Muscle layer of colon (tissue), 2 donors: ENCODE measurements around the gene PDSS2.
"Not testable (repeated sequence)": the region's sequence is repeated elsewhere in the genome, so short reads cannot be mapped to it uniquely, and the experiment has no call there.

ENCODE experiments used
- H3K27ac ChIP-seq: one replicate; pipeline ENCODE4 v1.7.0; 2013; ENCODE audit warnings: low read depth, mild to moderate bottlenecking, low read length, moderate library complexity
- H3K27me3 ChIP-seq, 2 donors: one replicate each; pipeline ENCODE4 v1.7.0; 2013; ENCODE audit warnings: low read length in 2 of 2, mild to moderate bottlenecking in 2 of 2; ENCODE audit not compliant: insufficient read depth in 2 of 2, control insufficient read depth in 1 of 2
- H3K36me3 ChIP-seq: one replicate; pipeline ENCODE4 v1.7.0; 2013; ENCODE audit warnings: mild to moderate bottlenecking, low read length; ENCODE audit not compliant: insufficient read depth
- H3K4me1 ChIP-seq: one replicate; pipeline ENCODE4 v1.7.0; 2013; ENCODE audit warnings: mild to moderate bottlenecking, low read length; ENCODE audit not compliant: insufficient read depth
- H3K4me3 ChIP-seq, 2 donors: one replicate each; pipeline ENCODE4 v1.7.0; 2013; ENCODE audit warnings: low read length in 2 of 2, low read depth in 1 of 2, mild to moderate bottlenecking in 1 of 2, moderate library complexity in 1 of 2
- H3K9ac ChIP-seq: one replicate; pipeline ENCODE4 v1.7.0; 2013; ENCODE audit warnings: low read length
- H3K9me3 ChIP-seq: one replicate; pipeline ENCODE4 v1.7.0; 2013; ENCODE audit warnings: mild to moderate bottlenecking, low read length
- donor health status: abdominal sarcoma.
- donor health status: Adenocarcinoma of cecum.

PDSS2 gene

DNA sequence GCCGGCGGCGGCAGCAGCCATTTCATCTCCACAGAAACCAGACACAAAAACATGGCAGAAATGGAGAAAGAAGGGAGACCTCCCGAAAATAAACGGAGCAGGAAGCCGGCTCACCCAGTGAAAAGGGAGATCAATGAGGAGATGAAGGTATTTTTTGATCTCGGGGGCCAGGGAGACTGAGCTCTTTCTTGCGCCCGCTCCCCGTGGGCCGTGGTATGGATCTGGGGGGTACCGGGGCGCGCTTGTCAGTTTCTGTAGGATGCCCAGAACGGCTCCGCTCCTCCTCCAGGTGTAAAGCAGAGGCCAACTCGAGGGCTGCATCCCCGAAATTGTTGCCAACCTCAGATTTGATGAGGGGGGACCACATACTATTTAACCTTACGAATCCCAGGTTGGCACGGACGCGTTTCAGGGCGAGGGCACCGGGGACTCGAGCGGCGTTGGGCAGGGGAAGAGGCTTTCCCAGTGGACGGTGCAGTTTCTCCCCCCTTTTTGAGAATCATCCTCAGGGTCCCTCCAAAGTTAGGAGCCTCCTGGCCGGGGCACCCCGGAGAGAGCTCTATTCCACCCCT is 31.3 kb upstream of the PDSS2 start:
- no peaks in the 10 kb centered on the region for H3K36me3 ChIP-seq
- peak overlapping the region; percentile 95 for H3K27ac ChIP-seq
- H3K9me3 ChIP-seq, result no peaks in the 10 kb centered on the region
- H3K4me3 ChIP-seq, result peak overlapping the region; percentile 85 to 91
- H3K27me3 ChIP-seq, result peaks cover 0 to 5% of the 10 kb centered on the region in 2 donors
- peaks cover 33% of the 10 kb centered on the region for H3K4me1 ChIP-seq
- peak overlapping the region; percentile 65 for H3K9ac ChIP-seq

DNA sequence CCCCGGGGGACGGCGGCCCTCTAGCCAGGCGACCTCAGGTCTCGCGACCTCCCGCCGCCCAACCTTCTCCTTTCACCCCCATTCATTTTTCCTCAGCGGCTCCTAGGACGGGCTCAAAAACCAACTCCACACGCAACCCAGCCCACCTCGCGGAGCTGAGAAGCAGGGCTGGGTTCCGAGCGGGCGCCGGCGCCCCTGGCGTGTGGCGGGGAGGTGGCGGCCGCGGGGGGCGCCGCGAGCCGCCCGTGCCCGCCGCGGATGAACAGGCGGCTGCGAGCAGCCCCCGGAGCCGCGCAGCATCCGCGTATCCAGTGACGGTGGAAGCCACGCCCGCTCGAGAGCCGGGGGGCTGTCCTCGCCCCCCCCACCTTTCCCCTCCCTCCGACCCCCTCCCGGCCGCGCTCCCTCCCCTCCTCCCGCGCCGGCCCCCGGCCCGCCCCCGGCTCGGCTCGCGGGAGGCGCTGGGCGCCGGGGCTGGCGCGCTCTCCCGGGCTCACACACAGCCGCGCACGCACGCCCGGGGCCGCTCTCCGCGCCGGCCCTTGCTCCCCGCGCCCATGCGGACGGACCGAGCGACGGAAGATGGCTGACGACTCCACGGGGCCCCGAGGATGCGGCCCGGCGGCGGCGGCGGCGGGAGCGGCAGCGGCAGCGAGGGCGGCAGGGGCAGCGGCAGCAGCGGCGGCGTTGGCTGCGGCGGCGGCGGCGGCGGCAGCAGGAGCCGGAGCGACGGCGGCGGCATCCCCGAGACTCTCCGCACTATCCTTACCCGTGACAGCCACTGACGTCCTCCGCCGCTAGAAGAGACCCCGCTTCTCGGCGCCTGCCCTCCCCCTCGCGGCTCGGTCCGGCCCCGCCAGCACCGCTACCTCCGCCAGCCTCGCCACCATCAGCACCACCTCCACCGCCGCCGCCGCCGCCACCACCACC is 30.5 kb upstream of the PDSS2 start, which contains the start of gene SOBP:
Gene SOBP (plus strand): TSS at position 482 of the 930 bp plus-strand sequence. CDS start 500 bp downstream, outside the sequence.
- H3K27ac ChIP-seq, result peak within 1 kb of the TSS; percentile 95
- H3K9me3 ChIP-seq, result no peaks in the 10 kb centered on the region
- H3K4me3 ChIP-seq, result peak within 1 kb of the TSS; percentile 85 to 91
- H3K4me1 ChIP-seq, result peaks cover 27% of the 10 kb centered on the region
- H3K9ac ChIP-seq, result peak within 1 kb of the TSS; percentile 65
- peaks cover 0 to 5% of the 10 kb centered on the region in 2 donors for H3K27me3 ChIP-seq
- H3K36me3 ChIP-seq, result no peaks in the 10 kb centered on the region

DNA sequence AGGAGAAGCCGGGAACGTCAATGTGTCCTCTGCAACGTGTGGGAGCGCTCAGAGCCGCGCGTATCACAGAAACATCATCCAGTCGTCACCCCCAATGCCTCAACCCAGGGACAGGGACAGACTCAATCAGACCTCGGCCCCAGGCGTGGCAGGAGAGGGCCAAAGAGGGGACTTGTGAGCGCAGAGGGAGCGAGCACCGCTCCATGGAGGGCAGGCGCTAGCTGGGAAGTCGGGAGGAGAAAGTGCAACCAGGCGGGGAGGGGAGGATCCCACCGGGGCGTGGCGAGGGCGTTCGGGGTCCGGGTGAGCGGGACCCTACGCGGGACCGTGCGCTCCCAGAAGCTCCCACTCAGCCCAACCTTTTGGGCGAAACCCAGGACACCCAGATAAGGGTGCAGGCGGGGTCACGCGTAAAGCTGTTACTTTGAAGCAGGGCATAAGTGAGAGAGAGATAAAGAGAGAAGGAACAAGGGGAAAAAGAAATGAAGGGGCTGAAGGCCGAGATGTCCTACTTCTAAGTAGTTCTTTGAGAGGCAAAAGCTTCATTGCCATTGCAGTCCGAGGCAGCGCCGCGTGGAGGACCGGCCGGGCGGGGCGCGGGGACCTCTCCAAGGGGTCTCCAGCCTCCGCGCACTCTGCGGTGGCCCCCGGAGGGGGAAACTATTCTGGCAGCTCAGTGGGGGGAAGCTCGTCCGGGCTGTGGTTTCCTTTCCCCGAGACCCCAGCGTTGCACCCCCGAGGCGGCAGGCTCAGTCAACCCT is 29.7 kb upstream of the PDSS2 start:
- peak overlapping the region; percentile 68 for H3K4me3 ChIP-seq
- no peaks in the 10 kb centered on the region for H3K36me3 ChIP-seq
- no peaks in the 10 kb centered on the region for H3K9me3 ChIP-seq
- H3K27me3 ChIP-seq, result peaks cover 0 to 5% of the 10 kb centered on the region in 2 donors
- peak overlapping the region; percentile 9 for H3K9ac ChIP-seq
- H3K27ac ChIP-seq, result peak overlapping the region; percentile 78
- peaks cover 18% of the 10 kb centered on the region for H3K4me1 ChIP-seq

DNA sequence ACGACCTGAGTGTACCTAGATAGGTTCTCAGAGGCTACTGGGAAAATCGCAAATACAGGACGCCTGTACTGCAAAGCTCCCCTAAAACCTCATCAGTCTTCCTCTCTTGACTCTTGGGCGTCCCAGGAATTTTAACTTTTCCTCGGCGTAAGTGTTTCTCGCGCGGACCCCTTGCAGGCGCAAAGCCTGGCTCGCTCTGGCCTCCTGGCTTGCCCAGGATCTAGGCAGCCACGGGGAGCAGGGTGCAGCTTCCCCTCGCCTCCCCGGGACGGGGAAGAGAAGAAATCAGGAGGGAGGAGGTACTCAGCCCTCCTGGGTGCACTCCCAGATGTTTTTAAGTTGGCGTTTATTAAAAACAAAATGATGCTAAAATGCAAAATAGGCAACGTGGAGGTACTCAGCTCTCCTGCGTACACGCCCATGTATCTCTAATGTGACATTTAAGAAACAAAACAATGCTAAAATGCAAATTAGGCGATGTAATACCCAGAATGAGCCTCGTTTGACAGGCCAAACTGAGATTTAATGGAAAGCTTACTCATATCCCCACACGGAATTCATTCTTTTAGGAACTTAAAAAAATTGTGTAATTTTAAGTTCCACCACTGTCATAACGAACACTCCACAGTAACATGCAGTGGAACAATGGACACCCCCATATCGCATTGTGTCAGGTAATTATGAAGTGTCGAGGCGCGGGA is 29.0 kb upstream of the PDSS2 start:
- H3K9ac ChIP-seq, result peak overlapping the region; percentile 9
- H3K36me3 ChIP-seq, result no peaks in the 10 kb centered on the region
- no peaks in the 10 kb centered on the region for H3K9me3 ChIP-seq
- H3K4me3 ChIP-seq, result peak overlapping the region; percentile 68
- peaks cover 0 to 5% of the 10 kb centered on the region in 2 donors for H3K27me3 ChIP-seq
- peak overlapping the region; percentile 78 for H3K27ac ChIP-seq
- H3K4me1 ChIP-seq, result peaks cover 13% of the 10 kb centered on the region

DNA sequence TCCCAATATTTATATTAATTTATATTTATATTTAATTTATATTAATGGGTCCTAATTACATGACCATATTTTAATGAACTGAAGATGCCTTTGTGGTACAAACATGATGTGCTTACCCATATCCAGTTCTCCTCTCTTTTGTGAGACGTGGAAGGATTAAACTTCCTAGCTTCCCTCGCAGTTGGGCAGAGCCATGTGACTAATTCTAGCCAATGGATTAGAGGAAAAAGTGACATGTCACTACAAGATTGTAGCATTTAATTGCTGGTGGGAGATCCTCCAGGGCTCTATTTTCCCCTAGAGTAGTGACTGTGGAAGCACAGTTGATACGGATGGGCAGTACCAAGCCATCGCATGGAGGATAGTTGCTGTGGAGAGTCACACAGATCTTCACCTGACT is 25.8 kb upstream of the PDSS2 start:
- Histone ChIP-seq H3K27me3 (no peaks in the 10 kb centered on the region), H3K9ac (no peak overlapping the region), H3K4me1 (no peaks in the 10 kb centered on the region), H3K36me3 (no peaks in the 10 kb centered on the region), H3K4me3 (no peak overlapping the region), H3K9me3 (no peaks in the 10 kb centered on the region), H3K27ac (no peak overlapping the region)

DNA sequence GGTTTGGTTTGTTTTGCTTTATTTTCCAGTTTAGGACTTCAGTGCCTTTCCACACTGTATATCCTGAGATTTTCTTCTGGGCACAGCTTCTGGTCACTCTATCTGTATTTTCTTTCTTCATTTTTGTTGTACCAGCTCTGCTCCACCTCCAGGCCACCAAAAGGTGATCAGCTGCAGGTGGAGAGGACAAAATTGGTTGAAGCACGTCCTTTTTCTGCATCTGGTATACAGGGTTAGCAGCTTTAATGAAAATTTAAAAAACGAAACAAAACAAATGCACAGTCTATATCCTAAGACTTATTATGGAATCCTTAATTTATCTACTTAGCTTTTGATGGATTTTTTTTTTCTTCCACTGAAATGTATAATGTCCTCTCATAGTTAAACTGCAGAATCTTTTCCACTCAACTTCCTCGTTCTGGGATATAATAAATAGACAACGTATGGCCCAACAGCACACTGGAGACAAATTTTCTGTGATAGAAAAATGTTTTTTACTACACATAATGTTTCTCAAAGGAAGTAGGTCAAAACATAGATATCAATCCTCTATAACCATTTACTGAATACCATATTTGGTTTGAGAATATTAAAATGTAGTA is 19.8 kb upstream of the PDSS2 start:
- Histone ChIP-seq H3K27me3 (no peaks in the 10 kb centered on the region), H3K9ac (no peak overlapping the region), H3K27ac (no peak overlapping the region), H3K4me1 (no peaks in the 10 kb centered on the region), H3K9me3 (no peaks in the 10 kb centered on the region), H3K4me3 (no peak overlapping the region), H3K36me3 (no peaks in the 10 kb centered on the region)

DNA sequence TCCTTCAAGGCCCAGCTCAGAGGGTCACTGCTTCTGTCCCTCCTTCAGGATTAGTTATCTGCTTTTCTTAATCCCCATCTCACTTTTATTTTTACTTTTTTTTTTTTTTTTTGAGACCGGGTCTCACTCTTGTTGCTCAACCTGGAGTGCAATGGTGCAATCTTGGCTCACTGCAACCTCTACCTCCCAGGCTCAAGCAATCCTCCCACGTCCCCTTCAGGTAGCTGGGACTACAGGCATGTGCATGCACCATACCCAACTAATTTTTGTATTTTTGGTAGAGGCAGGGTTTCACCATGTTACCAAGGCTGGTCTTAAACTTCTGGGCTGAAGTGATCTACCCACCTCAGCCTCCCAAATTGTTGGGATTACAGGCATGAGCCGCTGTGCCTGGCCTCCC is 16.5 kb upstream of the PDSS2 start:
- not testable (repeated sequence) for H3K9ac ChIP-seq, H3K27ac ChIP-seq, H3K36me3 ChIP-seq, H3K9me3 ChIP-seq, H3K27me3 ChIP-seq, H3K4me3 ChIP-seq, H3K4me1 ChIP-seq

DNA sequence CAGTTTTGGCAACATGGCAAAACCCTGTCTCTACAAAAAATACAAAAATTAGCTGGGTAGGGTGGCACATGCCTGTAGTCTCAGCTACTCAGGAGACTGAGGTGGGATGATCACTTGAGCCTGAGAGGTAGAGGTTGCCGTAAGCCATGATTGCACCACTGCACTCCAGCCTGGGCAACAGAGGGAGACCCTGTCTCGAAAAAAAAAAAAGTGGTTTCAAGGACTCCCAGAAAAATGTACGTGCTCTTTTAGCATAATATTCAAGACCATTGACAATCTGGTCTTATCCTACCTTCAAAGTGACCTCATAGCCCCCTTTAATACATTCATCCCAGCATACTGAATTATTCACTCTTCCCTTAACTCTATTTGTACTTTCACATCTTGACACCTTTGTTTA is 16.0 kb upstream of the PDSS2 start:
- not testable (repeated sequence) for H3K4me3 ChIP-seq, H3K27me3 ChIP-seq, H3K9me3 ChIP-seq, H3K27ac ChIP-seq, H3K4me1 ChIP-seq, H3K9ac ChIP-seq, H3K36me3 ChIP-seq

DNA sequence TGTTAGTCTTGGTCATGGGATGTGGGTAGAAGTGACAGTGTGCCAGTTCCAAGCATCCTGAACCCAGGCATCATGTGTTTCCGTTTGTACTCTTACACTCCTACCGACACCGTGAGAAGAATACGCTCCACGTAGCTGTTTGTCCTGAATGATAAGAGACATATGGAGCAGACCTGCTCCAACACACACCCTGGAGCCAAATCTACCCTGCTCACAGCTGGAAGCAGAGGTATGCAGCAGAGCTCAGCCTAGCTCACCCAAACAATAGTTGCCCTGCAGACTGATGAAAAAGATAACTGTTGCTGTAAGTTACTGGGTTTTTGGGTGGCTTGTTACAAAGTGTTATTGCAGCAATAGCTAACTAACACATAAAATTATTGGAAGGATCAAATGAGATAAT is 14.3 kb upstream of the PDSS2 start:
- no peak overlapping the region for H3K9ac ChIP-seq
- H3K4me1 ChIP-seq, result no peaks in the 10 kb centered on the region
- H3K27me3 ChIP-seq, result no peaks in the 10 kb centered on the region
- H3K27ac ChIP-seq, result no peak overlapping the region
- no peaks in the 10 kb centered on the region for H3K36me3 ChIP-seq
- H3K9me3 ChIP-seq, result no peaks in the 10 kb centered on the region
- no peak overlapping the region for H3K4me3 ChIP-seq

DNA sequence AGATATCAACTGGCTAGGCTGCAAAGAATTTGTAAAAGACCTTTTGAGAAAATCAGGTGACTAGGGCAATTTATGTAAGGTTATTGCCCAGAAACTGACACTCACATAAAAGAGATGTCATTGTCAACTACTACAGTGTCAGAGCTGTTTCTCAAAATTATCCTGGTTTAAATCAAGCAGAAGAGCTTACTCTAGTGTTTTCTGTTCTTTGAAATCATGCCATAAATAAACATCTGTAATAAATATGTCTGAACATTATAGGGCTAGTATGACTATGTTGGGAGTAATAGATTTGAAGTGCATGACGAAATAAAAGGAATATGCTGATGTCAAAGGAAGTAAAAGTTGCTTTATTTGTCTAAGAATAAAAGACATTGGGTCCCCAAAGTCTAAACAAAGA is 11.0 kb upstream of the PDSS2 start:
- no peaks in the 10 kb centered on the region for H3K4me1 ChIP-seq
- H3K9ac ChIP-seq, result no peak overlapping the region
- no peak overlapping the region for H3K4me3 ChIP-seq

More for the DNA sequence above, 11.0 kb upstream of the PDSS2 start:
- H3K36me3 ChIP-seq, result no peaks in the 10 kb centered on the region
- H3K27ac ChIP-seq, result no peak overlapping the region
- no peaks in the 10 kb centered on the region for H3K9me3 ChIP-seq
- no peaks in the 10 kb centered on the region for H3K27me3 ChIP-seq
